ENCODE results near the gene FLT4. TPM values are rescaled to one million over a fixed set of nuclear protein-coding genes. Genes with fewer than 3 reads are reported as not detected.

Gene FLT4
- polyA plus RNA-seq, 1 donor (not counting 4 experiments of a cell fraction or from before 2014, with no cell fraction given), result not detected

DNA sequence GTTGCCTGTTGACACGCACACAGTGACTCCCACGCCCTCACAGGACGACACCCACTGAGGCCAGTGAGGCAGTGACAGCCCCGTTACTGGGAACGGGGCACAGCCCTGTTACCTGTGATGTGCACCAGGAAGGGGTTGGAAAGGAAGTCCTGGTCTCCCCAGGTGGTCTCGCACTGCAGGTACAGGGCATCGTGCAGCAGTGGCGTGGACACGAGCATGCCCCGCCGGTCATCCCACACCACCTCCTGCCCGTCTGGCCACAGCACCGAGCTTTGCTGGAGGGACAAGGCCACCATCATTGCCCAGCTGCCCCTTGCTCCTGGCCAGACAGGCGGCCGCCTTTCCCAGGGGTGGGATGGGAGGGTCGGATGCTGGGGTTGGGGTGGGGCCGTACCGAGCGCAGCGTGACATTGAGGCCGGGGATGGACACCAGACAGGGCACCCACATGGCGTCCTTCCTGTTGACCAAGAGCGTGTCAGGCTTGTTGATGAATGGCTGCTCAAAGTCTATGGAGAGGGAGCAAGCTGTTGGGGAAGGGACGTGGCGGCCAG lies 19.5 kb downstream of the FLT4 start:
- no peak for TF ChIP-seq EZH2 (IDR thresholded peaks at IDR 0.05; ENCODE audit: low read length)
- TF ChIP-seq, protein P1, sequence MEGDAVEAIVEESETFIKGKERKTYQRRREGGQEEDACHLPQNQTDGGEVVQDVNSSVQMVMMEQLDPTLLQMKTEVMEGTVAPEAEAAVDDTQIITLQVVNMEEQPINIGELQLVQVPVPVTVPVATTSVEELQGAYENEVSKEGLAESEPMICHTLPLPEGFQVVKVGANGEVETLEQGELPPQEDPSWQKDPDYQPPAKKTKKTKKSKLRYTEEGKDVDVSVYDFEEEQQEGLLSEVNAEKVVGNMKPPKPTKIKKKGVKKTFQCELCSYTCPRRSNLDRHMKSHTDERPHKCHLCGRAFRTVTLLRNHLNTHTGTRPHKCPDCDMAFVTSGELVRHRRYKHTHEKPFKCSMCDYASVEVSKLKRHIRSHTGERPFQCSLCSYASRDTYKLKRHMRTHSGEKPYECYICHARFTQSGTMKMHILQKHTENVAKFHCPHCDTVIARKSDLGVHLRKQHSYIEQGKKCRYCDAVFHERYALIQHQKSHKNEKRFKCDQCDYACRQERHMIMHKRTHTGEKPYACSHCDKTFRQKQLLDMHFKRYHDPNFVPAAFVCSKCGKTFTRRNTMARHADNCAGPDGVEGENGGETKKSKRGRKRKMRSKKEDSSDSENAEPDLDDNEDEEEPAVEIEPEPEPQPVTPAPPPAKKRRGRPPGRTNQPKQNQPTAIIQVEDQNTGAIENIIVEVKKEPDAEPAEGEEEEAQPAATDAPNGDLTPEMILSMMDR (optimal IDR thresholded peaks at IDR 0.05 in 1 of 3, IDR thresholded peaks at IDR 0.05 in 1 of 3, conservative IDR thresholded peaks at IDR 0.05 in 1 of 3; ENCODE audit: extremely low read depth in 1 of 3, insufficient read depth in 2 of 3, low read length in 3 of 3), result no peak
- dilution Hi-C loops (cut with MboI; ENCODE audit: extremely low pct_ligation_motif_present, low sequenced_read_pairs), result no loop called here
- FAIRE-seq, result no peak

DNA sequence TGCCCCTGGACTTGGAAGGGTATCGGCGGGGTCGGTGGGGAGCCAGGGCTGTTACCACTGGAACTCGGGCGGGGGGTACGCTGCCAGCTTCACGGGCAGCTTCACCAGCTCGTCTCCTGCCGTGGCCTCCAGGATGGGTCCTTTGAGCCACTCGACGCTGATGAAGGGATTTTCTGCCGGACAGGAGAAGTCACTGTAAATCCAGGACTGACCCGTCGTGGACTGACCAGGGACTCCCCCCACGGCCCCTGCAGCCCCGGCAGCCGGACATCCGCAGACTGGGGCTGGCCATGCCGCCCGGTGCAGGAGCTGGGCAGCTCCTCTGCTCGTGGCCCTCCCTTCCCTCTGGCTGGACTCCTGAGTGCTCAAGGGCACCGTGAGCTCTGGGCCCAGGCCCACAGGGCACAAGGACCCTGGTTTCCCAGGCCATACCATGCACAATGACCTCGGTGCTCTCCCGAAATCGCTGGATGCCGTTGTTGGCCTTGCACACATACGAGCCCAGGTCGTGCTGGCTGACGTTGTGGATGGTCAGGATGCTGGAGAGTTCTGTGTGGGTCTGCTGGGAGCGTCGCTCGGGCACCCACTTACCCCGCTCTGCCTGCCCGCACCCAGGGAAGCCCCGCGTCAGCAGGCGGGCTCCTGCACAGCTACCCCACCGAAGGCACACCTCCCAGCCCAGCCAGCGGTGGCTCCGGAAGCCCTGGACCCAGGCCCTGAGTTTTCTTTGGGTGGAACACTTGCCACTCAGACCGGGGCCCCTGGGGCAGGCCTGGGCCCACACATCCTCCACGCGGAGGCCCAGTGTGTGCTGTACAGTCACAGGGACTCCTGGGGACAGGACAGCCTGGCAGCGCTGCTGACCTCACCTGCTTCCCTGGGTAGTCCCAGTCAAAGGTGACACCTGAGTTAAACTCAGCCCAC lies 20.3 kb downstream of the FLT4 start:
- H3K79me2 ChIP-seq (ENCODE audit: control insufficient read depth, insufficient read depth, low read length), result no peaks in the 10 kb centered on the region
- H3K27me3 ChIP-seq (ENCODE audit: control insufficient read depth, extremely low read depth, insufficient read depth, low read length), result no peaks in the 10 kb centered on the region
- H3K4me2 ChIP-seq (ENCODE audit: control insufficient read depth, extremely low read depth, insufficient read depth, low read depth, low read length), result no peak overlapping the region
- H3K9ac ChIP-seq (ENCODE audit: control insufficient read depth, extremely low read depth, insufficient read depth, low read length), result no peak overlapping the region
- FAIRE-seq (no peak), DNase-seq (ENCODE audit: low read depth, low spot score) (no peak)
- H3K27ac ChIP-seq (ENCODE audit: control insufficient read depth, insufficient read depth, low read length), result no peak overlapping the region
- dilution Hi-C loops (cut with MboI; ENCODE audit: extremely low pct_ligation_motif_present, low sequenced_read_pairs), result no loop called here
- no peaks in the 10 kb centered on the region for H3K36me3 ChIP-seq (ENCODE audit: control insufficient read depth in 2 of 2, extremely low read depth in 1 of 2, insufficient read depth in 2 of 2, low read length in 2 of 2)
- H4K20me1 ChIP-seq (ENCODE audit: control insufficient read depth, extremely low read depth, insufficient read depth, low read length), result no peaks in the 10 kb centered on the region
- H3K4me3 ChIP-seq (ENCODE audit: control insufficient read depth in 2 of 3, extremely low read depth in 1 of 3, insufficient read depth in 2 of 3, low read depth in 1 of 3, low read length in 3 of 3), result no peak overlapping the region
- H3K9me3 ChIP-seq (ENCODE audit: control insufficient read depth, low read depth, low read length), result no peaks in the 10 kb centered on the region
- H2AFZ ChIP-seq (ENCODE audit: control insufficient read depth, low read length), result no peak overlapping the region
- no peaks in the 10 kb centered on the region for H3K4me1 ChIP-seq (ENCODE audit: control insufficient read depth, extremely low read depth, insufficient read depth, low read length)
- H3K9me1 ChIP-seq (ENCODE audit: control insufficient read depth, extremely low read depth, insufficient read depth, low read length), result no peaks in the 10 kb centered on the region
- TF ChIP-seq, protein P1 (optimal IDR thresholded peaks at IDR 0.05 in 1 of 3, IDR thresholded peaks at IDR 0.05 in 1 of 3, conservative IDR thresholded peaks at IDR 0.05 in 1 of 3; ENCODE audit: extremely low read depth in 1 of 3, insufficient read depth in 2 of 3, low read length in 3 of 3), result no peak
- TF ChIP-seq EZH2 (IDR thresholded peaks at IDR 0.05; ENCODE audit: low read length), result no peak

More for the DNA sequence above, 19.5 kb downstream of the FLT4 start:
- Histone ChIP-seq H3K79me2 (ENCODE audit: control insufficient read depth, insufficient read depth, low read length) (no peaks in the 10 kb centered on the region), H3K9ac (ENCODE audit: control insufficient read depth, extremely low read depth, insufficient read depth, low read length) (no peak overlapping the region), H3K4me1 (ENCODE audit: control insufficient read depth, extremely low read depth, insufficient read depth, low read length) (no peaks in the 10 kb centered on the region), H3K9me3 (ENCODE audit: control insufficient read depth, low read depth, low read length) (no peaks in the 10 kb centered on the region), H4K20me1 (ENCODE audit: control insufficient read depth, extremely low read depth, insufficient read depth, low read length) (no peaks in the 10 kb centered on the region), H3K9me1 (ENCODE audit: control insufficient read depth, extremely low read depth, insufficient read depth, low read length) (no peaks in the 10 kb centered on the region), H3K4me3 (ENCODE audit: control insufficient read depth in 2 of 3, extremely low read depth in 1 of 3, insufficient read depth in 2 of 3, low read depth in 1 of 3, low read length in 3 of 3) (no peak overlapping the region), H3K36me3 (ENCODE audit: control insufficient read depth in 2 of 2, extremely low read depth in 1 of 2, insufficient read depth in 2 of 2, low read length in 2 of 2) (no peaks in the 10 kb centered on the region), H3K4me2 (ENCODE audit: control insufficient read depth, extremely low read depth, insufficient read depth, low read depth, low read length) (no peak overlapping the region), H3K27ac (ENCODE audit: control insufficient read depth, insufficient read depth, low read length) (no peak overlapping the region), H3K27me3 (ENCODE audit: control insufficient read depth, extremely low read depth, insufficient read depth, low read length) (no peaks in the 10 kb centered on the region), H2AFZ (ENCODE audit: control insufficient read depth, low read length) (no peak overlapping the region)
- DNase-seq (ENCODE audit: low read depth, low spot score), result no peak
